Stimulated activated CD4-positive, alpha-beta T cell treated with anti-CD3 and anti-CD28 coated beads, Interleukin-1b, Interleukin-23, amount 100 ng/mL, for 4 hours (primary cell): ENCODE data around the gene RBFOX1.

Experiments used
- DNase-seq, 2 donors: peaks; one replicate each; pipeline ENCODE4 v3.0.0-alpha.2; 2020; ENCODE audit warnings: low read depth in 2 of 2

Gene RBFOX1

DNA sequence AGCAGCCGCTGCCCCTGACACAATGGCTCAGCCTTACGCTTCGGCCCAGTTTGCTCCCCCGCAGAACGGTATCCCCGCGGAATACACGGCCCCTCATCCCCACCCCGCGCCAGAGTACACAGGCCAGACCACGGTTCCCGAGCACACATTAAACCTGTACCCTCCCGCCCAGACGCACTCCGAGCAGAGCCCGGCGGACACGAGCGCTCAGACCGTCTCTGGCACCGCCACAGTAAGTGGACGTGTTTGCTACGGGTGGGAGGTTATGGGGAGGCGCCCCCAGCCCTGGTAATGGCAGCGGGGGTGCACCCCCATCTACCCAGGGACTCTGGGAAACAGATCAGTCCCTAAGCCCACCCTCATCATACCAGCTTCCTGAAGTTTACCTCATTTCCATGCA is 185.5 kb downstream of the RBFOX1 start:
- no peak for DNase-seq

DNA sequence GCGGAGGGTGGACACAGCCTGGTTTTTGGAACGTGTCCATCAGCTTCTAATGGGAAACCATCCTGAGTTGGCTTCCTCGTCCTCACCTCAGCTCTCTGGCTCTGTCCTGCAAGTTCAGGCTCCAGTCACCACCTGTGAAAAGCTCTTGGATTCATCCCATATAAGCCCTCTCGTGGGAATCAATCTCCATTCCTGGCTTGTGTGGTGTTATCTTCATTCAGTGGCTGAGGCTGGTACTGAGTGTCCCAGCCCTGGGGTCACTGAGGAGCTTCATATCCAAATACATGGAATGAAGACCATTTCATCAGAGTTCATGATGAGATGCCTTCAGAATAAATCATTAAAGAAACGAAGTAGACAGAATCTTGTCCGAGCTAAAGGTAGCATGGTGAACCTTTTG is 189.2 kb downstream of the RBFOX1 start:
- no peak for DNase-seq

DNA sequence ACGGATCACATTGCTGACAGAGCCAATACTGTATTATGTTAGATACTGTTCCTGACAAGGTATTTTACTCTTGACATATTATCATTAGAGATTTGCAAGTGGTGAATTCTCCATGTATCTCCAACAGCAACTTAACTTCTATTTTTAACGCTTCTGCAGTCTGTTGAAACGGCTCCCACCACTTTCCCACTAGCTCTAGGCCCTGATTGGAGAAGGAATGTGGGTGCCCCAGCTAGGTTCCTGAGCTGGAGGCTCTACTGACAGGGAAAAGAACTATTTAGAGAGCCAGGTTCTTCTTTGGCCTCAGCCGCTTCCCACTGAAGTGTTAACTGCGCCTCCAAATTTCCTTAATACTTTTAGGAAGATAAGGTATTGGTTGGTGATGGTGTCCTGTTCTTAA is 191.8 kb downstream of the RBFOX1 start:
- DNase-seq: no peak

DNA sequence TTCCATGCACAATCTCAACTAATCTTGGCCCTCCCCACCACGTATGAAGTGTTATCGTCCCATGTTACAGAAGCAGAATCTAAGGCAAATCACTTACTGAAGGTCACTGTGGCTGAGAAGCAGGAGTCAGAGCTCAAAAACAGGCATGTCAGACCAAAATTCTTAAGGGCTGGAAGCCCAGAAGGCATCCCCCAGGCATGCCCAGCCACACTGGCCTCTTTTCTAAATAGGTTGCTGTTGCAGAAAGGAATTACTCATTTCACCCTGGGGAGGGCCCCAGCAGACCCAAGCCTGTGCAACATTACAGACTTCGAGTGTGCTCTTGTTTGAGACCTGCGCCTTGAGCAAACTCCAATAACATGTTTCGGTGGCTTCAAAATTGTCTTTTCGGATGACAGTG is 194.1 kb downstream of the RBFOX1 start:
- no peak for DNase-seq

DNA sequence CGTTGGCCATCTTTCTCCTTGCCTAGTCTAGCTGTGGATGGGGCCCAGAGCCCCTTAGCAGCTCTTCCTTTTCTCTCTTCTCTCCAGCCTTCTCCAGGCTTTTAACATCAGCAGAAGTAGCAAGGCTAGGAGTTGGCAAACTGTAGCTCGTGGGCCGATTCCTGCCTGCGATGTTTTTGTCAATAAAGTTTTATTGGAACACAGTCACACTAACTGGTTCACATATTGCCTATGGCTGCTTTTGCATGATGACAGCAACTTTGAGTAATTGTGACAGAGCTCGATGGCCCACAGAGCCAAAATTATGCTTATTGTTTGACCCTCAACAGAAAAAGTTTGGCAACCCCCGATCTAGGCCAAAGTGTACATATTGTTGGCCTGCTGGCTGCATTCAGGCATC is 199.9 kb downstream of the RBFOX1 start:
- DNase-seq: no peak

DNA sequence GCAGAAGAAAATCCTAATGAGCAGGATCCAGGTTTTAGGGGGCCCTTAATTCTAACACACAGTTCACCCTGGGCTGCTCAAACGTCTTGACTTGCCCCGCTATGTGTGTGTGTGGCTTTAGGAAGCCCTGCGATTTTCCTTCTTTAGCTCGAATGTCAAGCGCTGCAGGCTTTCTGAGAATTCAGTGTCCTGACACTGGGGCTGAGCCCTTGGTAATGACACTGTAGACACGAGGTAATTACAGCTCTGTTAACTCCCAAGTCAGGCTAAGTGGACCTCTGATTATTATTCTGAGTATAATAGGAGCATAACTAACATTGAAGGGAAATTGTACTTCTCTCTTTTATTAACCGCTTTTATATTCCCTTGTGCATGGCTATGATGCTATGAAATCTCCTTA is 202.1 kb downstream of the RBFOX1 start:
- no peak for DNase-seq

DNA sequence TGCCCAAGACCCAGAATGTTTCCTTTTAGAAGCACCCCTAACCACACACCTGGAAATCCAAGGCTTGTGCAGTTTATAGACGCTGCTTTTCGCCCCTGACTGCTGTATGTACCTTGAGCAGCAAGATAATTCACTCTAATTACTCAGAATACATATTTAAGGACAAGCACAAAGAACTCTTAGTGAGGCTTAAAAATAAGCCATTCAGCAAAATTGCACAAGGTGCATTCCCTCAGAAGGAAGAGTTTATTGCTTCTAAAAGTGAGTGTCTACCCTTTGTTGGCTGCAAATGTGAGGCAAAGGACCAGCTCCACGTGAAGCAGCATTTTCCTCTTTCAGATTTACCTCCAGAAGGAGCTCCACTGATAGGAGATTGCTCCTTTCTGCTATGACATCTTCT is 208.4 kb downstream of the RBFOX1 start:
- no peak for DNase-seq

DNA sequence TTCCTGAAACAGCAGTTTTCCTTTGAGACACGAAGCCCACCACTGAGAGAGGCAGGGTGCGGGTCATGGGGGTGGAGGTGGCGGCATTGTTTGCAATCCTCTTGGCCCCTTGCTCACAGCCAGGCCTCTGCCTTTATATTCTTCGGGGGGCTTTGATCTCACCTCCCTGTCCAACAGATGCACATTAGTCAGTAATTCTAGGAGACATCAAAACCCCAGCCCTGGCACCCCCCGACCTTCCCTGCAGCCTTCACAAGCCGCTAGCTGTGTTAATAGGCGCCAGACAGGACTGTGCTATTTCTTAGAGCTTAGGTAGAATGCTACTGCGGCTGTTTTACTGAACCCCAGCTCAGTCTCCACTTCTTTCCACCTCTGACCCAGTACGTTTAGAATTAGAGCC is 212.6 kb downstream of the RBFOX1 start:
- no peak for DNase-seq

DNA sequence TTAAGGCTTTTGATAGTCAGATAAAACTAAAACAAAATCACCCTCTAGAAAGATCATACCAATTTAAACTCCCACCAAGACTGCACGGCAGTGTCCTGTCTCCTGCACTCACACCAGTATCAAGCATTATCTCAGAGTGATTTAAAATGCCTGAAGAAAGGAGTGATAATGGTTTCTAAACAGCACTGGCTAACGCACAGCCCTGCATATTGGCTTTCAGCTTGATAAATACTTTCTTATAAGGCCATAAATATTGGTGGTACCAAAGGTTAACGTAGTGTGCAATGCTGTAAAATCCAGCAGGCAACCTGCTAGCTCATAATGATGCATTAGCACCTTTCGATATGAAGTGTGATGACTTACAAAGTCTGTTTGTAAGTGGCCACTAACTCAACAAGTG is 214.3 kb downstream of the RBFOX1 start:
- DNase-seq: no peak

DNA sequence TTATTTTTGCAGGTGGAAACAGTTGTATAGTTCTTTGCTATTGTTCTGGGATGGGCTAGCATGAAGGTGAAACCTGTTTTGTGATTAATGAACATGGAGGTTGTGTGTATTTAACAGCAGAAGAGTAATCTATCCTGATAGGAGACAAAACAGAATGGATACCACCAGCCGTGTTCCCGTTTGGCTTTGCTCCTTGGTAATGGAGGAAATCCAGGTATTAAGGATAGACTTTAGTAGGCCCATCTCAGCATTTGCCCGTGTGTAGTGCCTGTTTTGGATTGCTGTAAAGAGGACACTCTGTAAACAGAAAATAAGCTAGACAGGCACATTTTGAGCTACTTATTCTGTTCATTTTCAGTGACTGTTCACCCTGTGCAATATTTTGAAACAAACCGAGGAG is 215.1 kb downstream of the RBFOX1 start:
- no peak for DNase-seq

DNA sequence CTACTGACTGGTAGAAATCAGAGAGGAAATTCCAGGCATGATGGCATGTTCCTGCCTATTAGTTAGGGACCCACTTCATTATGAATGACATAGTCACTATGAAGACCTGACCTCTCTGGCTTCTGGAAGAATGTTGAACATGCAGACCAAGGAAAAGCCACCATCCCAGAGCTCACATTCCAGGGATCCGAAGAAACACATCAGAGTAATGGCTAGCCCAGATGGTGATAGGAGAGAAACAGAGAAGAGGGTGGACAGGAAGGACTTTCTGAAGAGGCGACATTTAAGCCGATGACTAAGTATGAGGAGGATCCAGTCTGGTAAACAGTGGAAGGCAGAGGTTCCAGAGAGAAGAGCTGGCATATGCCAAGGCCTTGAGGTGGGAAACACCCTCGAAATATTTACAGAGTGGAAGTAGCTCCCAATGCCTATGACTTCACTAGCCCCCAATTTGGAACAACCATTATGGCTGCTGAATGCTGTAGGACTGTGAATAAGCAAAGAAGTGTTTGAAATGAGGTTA is 216.2 kb downstream of the RBFOX1 start:
- DNase-seq: no peak

DNA sequence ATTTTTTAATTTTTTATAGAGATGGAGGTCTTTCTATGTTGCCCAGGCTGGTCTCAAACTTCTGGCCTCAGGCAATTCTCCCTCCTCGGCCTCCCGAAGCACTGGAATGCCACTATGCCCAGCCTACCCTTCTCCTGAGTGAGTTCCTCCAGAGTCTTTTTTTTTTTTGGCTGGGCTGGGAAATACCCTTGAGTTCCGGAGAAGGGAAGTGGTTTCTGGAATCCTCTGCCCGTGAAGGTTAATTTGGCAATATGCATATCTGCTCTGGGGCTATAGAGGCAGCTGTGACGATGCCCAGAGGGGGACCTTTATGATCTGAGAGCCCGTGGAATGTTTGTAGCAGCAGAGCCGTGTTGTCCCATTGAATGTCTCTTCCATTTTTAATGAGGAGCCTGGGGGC is 217.5 kb downstream of the RBFOX1 start:
- no peak for DNase-seq

DNA sequence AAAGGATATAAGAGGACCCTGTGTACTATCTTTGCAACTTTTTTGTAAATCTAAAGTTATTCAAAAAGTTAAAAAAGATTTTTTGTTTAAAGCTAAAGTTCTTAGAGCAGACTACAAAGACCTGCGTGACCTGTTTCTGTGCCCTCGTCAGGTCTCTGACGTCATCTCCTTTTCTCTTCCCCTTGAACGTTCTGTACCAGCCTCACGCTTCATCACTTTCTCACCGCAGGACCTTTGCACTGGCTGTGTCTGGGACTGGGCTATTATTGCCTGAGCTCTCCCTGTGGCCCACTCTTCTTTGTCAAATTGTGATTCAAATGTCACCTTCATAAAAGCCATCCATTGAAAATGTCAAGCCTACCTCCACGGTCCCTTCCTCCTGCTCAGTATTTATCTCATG is 222.8 kb downstream of the RBFOX1 start:
- no peak for DNase-seq

DNA sequence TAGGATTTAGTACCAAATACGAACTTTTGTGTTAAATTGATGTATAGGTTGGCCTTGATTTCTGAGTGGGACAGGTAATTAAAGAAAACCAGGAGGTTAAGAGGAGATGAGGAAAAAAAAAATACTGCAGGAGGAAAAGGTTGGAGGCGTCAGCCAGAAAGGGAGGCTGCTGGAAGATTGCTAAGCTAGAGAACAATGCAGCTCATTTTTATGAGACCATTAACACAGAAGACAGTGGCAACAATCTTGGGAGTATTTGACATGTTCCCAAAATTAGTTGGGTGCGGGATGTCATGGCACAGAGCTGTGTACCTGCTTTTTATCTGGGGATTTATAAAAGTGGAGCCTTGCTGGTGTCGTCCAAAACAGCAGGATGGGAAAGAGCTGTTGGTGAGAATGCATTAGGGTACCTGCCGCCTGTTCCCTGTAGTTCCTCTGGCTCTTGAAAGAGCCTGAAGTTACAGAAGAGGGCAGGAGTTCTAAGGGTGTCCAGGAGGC is 229.3 kb downstream of the RBFOX1 start:
- no peak for DNase-seq

DNA sequence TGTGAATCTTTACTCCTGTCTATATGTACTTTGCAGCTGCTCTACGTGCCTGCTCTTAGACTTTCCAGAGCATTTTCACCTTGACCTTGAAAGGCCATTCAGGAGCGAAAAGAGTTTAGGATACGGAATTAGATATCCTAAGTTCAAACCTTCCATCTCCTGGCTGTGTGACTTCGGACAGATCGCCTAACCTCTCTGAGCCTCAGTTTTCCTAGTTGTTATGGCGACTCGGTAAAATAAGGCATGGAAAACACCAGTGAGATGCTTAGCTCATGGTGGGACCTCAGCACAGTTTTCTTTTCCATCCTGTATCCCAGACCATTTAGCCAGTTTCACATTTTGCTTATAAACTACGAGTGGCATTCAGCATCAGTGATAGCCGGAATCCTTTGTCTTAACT is 233.7 kb downstream of the RBFOX1 start:
- no peak for DNase-seq

DNA sequence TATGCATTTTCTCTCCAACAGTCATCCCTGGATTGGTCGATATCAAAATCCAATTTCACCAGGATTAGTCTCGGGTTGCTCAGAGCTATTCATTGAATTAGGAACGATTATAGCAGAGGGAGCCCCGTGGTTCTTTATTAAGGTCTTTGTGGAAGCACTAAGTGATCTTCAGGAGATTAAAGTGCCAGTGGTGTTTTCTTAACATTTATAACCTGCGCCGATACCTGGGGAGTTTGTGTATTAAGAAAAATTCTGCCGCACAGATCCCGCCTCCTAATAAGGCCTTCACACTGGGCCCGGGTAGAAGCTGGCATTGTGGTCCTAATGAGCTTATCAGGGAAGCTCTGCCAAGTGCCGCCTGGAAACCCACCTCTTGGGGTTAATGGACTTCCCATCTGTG is 238.7 kb downstream of the RBFOX1 start:
- DNase-seq: no peak

DNA sequence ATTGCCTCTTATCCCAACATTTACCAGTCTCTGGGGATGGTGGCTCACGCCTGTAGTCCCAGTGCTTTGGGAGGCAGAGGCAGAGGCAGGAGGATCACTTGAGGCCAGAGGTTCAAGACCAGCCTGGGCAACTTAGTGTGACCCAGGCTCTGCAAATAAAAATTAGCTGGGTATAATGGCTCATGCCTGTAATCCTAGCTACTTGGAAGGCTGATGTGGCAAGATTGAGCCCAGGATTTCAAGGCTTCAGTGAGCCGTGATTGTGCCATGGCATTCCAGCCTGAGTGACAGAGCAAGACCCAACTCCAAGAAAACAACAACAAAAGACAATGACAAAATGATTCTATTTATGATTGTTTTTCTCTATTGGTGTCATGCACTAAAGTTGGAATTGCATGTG is 244.9 kb downstream of the RBFOX1 start:
- no peak for DNase-seq

DNA sequence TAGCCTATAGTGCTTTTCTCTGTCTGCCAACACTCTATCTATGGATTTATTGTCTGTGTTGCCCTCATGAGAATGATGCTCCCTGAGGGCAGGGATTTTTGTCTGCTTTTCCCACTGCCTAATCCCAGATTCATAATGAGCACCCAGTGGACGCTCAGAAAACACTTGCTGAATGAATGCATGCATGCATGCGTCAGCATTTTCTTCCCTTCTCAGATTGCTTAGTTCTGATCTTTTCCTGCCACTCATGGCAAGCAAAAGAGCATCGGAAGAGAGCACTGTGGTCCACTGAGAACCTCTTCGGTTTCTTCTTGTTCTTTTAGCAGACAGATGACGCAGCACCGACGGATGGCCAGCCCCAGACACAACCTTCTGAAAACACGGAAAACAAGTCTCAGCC is 246.8 kb downstream of the RBFOX1 start:
- DNase-seq: no peak

DNA sequence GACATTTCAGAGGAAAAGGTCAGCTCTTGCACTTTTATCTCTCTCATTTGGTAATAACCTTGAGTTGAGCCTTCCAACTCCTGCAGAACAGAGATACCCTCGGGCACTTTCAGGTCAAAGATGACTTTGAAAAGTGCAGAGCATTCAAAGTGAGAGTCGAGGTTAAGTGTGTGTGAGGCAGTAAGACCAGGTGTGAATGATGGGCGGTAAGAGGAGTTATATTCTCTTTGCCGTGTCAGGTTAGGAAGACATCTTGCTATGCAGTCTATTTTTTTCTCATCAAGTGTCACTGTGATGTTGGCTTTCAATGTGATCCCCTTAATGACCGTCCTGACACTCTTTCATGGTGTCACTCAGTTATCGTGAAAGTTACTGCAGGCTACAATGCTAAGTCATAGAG is 248.5 kb downstream of the RBFOX1 start:
- DNase-seq: no peak

DNA sequence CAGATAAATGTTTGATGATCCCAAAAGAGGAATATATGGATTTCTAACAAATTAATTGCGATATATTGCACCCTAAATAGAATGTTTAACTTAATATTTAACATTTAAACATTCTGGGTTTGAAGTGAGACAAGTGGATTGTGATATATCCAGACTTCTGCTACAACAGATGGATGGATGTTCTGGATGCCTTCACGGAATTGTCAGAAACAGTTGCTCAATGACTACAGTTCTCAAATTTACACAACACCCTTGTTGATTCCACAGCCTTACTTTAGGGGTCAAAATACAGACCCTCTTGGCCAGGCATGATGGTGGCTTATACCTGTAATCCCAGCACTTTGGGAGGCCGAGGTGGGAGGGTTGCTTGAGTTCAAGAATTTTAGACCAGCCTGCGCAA is 250.8 kb downstream of the RBFOX1 start:
- DNase-seq: no peak

DNA sequence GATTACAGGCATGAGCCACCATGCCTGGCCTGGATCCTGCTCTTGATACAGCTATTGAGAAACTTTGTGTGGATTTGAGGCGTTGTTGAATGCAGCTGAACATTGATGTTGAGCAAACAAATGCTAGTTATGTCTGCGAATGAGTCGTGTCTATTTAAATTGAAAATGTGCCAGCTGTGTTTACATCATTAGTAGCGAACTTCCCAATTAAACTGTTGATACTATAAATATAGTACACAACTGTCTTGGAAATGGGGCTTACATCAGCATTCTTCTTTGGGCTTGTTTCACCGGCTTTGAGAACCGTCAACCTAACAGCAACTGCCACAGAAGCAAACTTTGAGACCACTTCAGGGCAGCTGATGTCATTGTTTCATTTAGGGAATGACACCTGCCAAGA is 251.9 kb downstream of the RBFOX1 start:
- no peak for DNase-seq

DNA sequence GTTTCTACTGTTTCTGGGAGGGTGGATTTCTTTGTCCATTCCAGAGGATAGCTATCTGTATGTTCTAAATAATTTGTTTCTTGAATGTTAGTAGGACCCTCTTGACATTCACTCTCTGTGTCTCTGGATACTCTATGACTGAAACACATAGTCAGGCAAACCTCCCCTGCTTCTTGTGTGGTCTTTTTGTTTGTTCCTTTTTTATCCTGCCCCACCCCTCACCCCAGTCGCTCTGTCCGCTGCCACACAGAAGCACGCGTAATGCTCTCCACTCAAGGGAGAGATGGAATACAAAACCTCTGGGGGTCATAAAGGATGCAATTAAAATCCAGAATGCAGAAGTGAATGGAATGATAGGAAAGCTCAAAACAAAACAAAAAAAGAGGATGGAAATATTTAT is 253.1 kb downstream of the RBFOX1 start:
- no peak for DNase-seq

DNA sequence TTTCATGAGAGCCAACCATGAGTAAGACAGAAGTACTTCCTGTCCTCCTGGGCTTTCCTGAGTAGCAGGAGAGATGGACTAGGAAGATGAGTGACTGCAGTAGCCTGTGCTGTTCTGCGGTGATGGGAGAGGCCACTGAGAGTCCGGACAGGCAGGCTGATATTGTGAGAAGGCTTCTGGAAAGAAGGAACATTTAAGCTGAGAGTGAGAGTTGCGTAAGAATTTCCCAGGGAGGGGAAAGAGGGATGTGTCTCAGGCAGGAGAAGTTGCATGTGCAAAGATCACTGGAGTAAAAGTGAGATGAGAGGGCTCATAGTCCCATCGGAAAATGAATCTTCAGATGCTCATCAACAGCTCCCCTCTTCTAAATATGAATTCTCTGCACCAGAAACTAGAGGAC is 258.3 kb downstream of the RBFOX1 start:
- no peak for DNase-seq

DNA sequence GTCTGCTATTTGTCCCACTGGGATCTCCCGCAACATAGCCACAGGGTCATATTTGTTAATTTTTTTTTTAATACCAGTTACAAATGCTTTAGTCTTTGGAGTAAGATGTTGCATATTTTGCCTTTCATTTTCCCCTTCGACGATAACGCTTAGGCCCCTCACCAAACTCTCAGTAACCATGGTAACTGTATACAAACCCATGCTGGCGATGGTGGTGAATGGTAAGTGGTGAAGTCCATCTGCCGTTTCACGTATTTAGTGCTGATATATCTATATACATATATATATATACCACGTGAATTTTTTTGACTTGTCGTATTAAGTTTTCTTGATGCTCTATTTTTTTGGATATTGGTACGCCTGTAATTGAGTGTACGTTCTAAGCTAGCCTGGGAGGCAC is 263.7 kb downstream of the RBFOX1 start:
- DNase-seq: no peak

DNA sequence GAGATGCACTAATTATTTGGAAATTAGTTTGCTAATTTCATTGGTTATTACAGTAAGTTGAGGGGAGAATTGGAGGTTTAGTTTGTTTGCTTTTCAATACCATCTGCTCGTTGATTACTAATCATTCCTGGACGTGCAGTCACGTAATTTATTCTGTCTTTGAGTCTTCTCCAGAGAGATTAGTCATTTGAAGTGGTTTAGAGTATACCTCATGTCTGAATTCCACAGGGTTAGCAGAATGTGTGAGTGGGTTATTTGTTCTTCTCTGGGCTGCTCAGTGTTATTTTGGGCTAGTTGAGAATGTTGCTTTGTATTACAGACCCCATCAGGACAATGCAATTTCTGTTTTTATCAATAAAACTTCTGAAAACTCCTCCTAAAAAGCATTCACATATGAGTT is 265.0 kb downstream of the RBFOX1 start:
- DNase-seq: no peak
